Bronchial epithelial cell (primary cell): ENCODE data around the gene KRT79. TPM values are rescaled to one million over a fixed set of nuclear protein-coding genes. Genes with fewer than 3 reads are reported as not detected.

Source experiments
- DNase-seq: peaks from one replicate; pipeline ENCODE4 v3.0.0-alpha.2; 2010; ENCODE audit warnings: low read depth
- FAIRE-seq: peaks from 2 replicates; lab custom pipeline; 2011; peaks lifted over from hg19 to GRCh38; lab: Jason Lieb, UNC
- H3K27me3 ChIP-seq: 2 replicates; pipeline ENCODE4 v1.5.1; 2011; ENCODE audit warnings: low read length; ENCODE audit not compliant: control insufficient read depth, insufficient read depth
- H3K36me3 ChIP-seq: 2 replicates; pipeline ENCODE4 v1.5.1; 2011; ENCODE audit warnings: low read length; ENCODE audit not compliant: control insufficient read depth, insufficient read depth
- H3K4me3 ChIP-seq: 2 replicates; pipeline ENCODE4 v1.5.1; 2011; ENCODE audit warnings: mild to moderate bottlenecking, low read depth, low read length, control low read depth
- CTCF ChIP-seq: IDR thresholded peaks from 2 replicates; pipeline ENCODE4 v1.5.1; 2011; ENCODE audit warnings: mild to moderate bottlenecking, moderate library complexity, low read length, control low read depth, inconsistent platforms; ENCODE audit not compliant: insufficient read depth, severe bottlenecking
- total RNA-seq: library from RNA; depleted of rRNA; stranded (reverse); fragments of >200 nt; gene quantifications from 2 replicates; pipeline ENCODE4 v1.2.1, GENCODE V29; 2014

Gene KRT79
- total RNA-seq, 1 donor from 2014 or later: under 0.01 TPM

- no peak for TF ChIP-seq CTCF
- Histone ChIP-seq H3K4me3 (no peak overlapping the region), H3K36me3 (no peaks in the 10 kb centered on the region), H3K27me3 (peaks cover 11% of the 10 kb centered on the region)
- peak; percentile 32 for FAIRE-seq
- DNase-seq: no peak
These were observed 59.4 kb downstream of the KRT79 start for GRCh38 chr12:52774629-52775250.

- Histone ChIP-seq H3K27me3 (peaks cover 11% of the 10 kb centered on the region), H3K4me3 (no peak overlapping the region), H3K36me3 (no peaks in the 10 kb centered on the region)
- DNase-seq (no peak), FAIRE-seq (no peak)
- TF ChIP-seq CTCF: no peak
These were observed 61.3 kb downstream of the KRT79 start for GRCh38 chr12:52772772-52773171.

GRCh38 chr12:52772188-52772587, 61.9 kb downstream of the KRT79 start:
- Histone ChIP-seq H3K27me3 (peaks cover 11% of the 10 kb centered on the region), H3K36me3 (no peaks in the 10 kb centered on the region), H3K4me3 (no peak overlapping the region)
- DNase-seq (no peak), FAIRE-seq (no peak)
- TF ChIP-seq CTCF: no peak

- no peak for TF ChIP-seq CTCF
- DNase-seq (no peak), FAIRE-seq (peak; percentile 18)
- H3K27me3 ChIP-seq: peaks cover 11% of the 10 kb centered on the region
- no peak overlapping the region for H3K4me3 ChIP-seq
- no peaks in the 10 kb centered on the region for H3K36me3 ChIP-seq
These were observed 62.6 kb downstream of the KRT79 start for GRCh38 chr12:52771505-52771904.

Other genes with a start within 250 kb of the KRT79 start
- not detected in 2 replicates for gene KRT72, start 232.8 kb downstream of the KRT79 start, total RNA-seq
- gene KRT73, start 215.8 kb downstream of the KRT79 start, total RNA-seq: not detected in 2 replicates
- not detected in 2 replicates for gene KRT2, start 182.1 kb downstream of the KRT79 start, total RNA-seq
- not detected in 2 replicates for gene KRT1, start 153.9 kb downstream of the KRT79 start, total RNA-seq
- gene KRT77, start 130.8 kb downstream of the KRT79 start, total RNA-seq: under 0.01 TPM in 1 of 2 replicates, not detected in the other
- gene KRT76, start 57.0 kb downstream of the KRT79 start, total RNA-seq: not detected in 2 replicates
- gene KRT3, start 38.2 kb downstream of the KRT79 start, total RNA-seq: under 0.01 and 0.13 TPM in 2 replicates
- gene KRT4, start 20.2 kb downstream of the KRT79 start, total RNA-seq: 66.6 and 171 TPM in 2 replicates
- gene KRT78, start 14.7 kb upstream of the KRT79 start, total RNA-seq: 5.3 and 17.0 TPM in 2 replicates
- gene KRT8, start 70.8 kb upstream of the KRT79 start, total RNA-seq: 146 and 309 TPM in 2 replicates
- 387 and 526 TPM in 2 replicates for gene KRT18, start 114.8 kb upstream of the KRT79 start, total RNA-seq
- 1,485 and 2,183 TPM in 2 replicates for gene EIF4B, start 172.1 kb upstream of the KRT79 start, total RNA-seq
- 1.3 and 1.8 TPM in 2 replicates for gene TNS2, start 215.8 kb upstream of the KRT79 start, total RNA-seq
- 18.7 and 25.9 TPM in 2 replicates for gene SPRYD3, start 245.1 kb upstream of the KRT79 start, total RNA-seq